ENCODE measurements around the gene SLC66A2. TPM values are rescaled to one million over a fixed set of nuclear protein-coding genes. Genes with fewer than 3 reads are reported as not detected.
"Not testable (repeated sequence)": the region's sequence is repeated elsewhere in the genome, so short reads cannot be mapped to it uniquely, and the experiment has no call there.

Gene SLC66A2
- polyA plus RNA-seq, 10 donors = 19.0 to 27.2 (median 22.8) TPM

GRCh38 chr18:79883461-79884293 is 67.8 kb downstream of the SLC66A2 start:
- no peak for DNase-seq

GRCh38 chr18:79882522-79883241 is 68.8 kb downstream of the SLC66A2 start:
- DNase-seq = no peak

- DNase-seq = no peak
Observed at GRCh38 chr18:79881695-79882094, 69.8 kb downstream of the SLC66A2 start.

GRCh38 chr18:79879566-79879965 is 71.9 kb downstream of the SLC66A2 start:
- DNase-seq = no peak

- DNase-seq = no peak
Observed at GRCh38 chr18:79878741-79879378, 72.6 kb downstream of the SLC66A2 start.

- DNase-seq = not testable (repeated sequence)
Observed at GRCh38 chr18:79878246-79878645, 73.2 kb downstream of the SLC66A2 start.

GRCh38 chr18:79877163-79878091 is 74.0 kb downstream of the SLC66A2 start:
- DNase-seq = no peak

- no peak for DNase-seq
Observed at GRCh38 chr18:79876497-79876896, 75.0 kb downstream of the SLC66A2 start.

GRCh38 chr18:79875931-79876461 is 75.5 kb downstream of the SLC66A2 start:
- no peak for DNase-seq

GRCh38 chr18:79875531-79875919 is 75.9 kb downstream of the SLC66A2 start:
- DNase-seq = no peak

GRCh38 chr18:79874553-79875530 is 76.6 kb downstream of the SLC66A2 start:
- no peak for DNase-seq

- peak in 2 of 3 donors; percentile 38 to 60 for DNase-seq
Observed at GRCh38 chr18:79873449-79874110, 77.9 kb downstream of the SLC66A2 start.

GRCh38 chr18:79872527-79873444 is 78.7 kb downstream of the SLC66A2 start:
- peak in 1 of 3 donors; percentile 34 for DNase-seq

- DNase-seq = no peak
Observed at GRCh38 chr18:79871481-79872091, 79.9 kb downstream of the SLC66A2 start.

GRCh38 chr18:79871026-79871390 is 80.4 kb downstream of the SLC66A2 start:
- DNase-seq = no peak

GRCh38 chr18:79870301-79871025 is 81.0 kb downstream of the SLC66A2 start:
- DNase-seq = peak in 2 of 3 donors; percentile 9 to 47
